ENCODE measurements around the gene FN3K. TPM values are rescaled to one million over a fixed set of nuclear protein-coding genes. Genes with fewer than 3 reads are reported as not detected.
A peak's percentile ranks its signal among the peaks of the same experiment; 100 is the strongest.

The FN3K gene
- total RNA-seq, 1 donor from 2014 or later: 79.1 TPM

- no peaks in the 10 kb centered on the region for H3K27me3 ChIP-seq (ENCODE audit: low read depth)
- H3K27ac ChIP-seq (replicated peaks): no peak overlapping the region
- H3K36me3 ChIP-seq: peaks cover 7% of the 10 kb centered on the region
- no peaks in the 10 kb centered on the region for H3K9me3 ChIP-seq (replicated peaks)
- peaks cover 16% of the 10 kb centered on the region for H3K4me1 ChIP-seq
- H3K4me3 ChIP-seq: no peak overlapping the region
- no peak for TF ChIP-seq CTCF (IDR thresholded peaks at IDR 0.05; ENCODE audit: borderline replicate concordance)
- intact Hi-C loops (cut with micrococcal nuclease): no loop called here
- DNase-seq: no peak
Measured at GRCh38 chr17:82790391-82790790, 55.0 kb downstream of the FN3K start.

DNA sequence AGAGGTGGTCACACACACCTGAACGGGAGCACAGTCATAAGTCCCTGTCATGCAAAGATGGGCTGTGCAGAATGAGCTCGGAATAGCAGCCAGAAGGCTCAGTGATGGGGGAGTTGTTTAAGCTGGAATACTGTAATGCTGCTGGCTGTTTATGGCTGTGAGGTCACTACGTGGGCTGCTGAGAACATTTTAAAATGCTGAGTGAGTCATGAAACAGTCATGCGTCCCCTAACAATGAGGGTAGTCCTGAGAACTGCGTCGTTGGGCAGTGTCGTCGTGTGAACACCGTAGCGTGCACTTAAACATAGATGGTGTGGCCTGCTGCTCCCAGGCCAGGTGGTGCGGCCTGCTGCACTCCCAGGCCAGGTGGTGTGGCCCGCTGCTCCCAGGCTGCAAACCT is 56.1 kb downstream of the FN3K start:
- no peak for DNase-seq
- H3K4me3 ChIP-seq: no peak overlapping the region
- no peaks in the 10 kb centered on the region for H3K27me3 ChIP-seq (ENCODE audit: low read depth)
- H3K27ac ChIP-seq (replicated peaks): no peak overlapping the region
- intact Hi-C loops (cut with micrococcal nuclease): no loop called here
- H3K36me3 ChIP-seq: peaks cover 7% of the 10 kb centered on the region
- H3K4me1 ChIP-seq: peaks cover 24% of the 10 kb centered on the region
- no peak for TF ChIP-seq CTCF (IDR thresholded peaks at IDR 0.05; ENCODE audit: borderline replicate concordance)
- no peaks in the 10 kb centered on the region for H3K9me3 ChIP-seq (replicated peaks)

- no peaks in the 10 kb centered on the region for H3K9me3 ChIP-seq (replicated peaks)
- H3K36me3 ChIP-seq: peaks cover 8% of the 10 kb centered on the region
- H3K27ac ChIP-seq (replicated peaks): peak overlapping the region; percentile 77
- no peak overlapping the region for H3K4me3 ChIP-seq
- peaks cover 24% of the 10 kb centered on the region for H3K4me1 ChIP-seq
- no peaks in the 10 kb centered on the region for H3K27me3 ChIP-seq (ENCODE audit: low read depth)
- no peak for DNase-seq
- intact Hi-C loops (cut with micrococcal nuclease): no loop called here
- no peak for TF ChIP-seq CTCF (IDR thresholded peaks at IDR 0.05; ENCODE audit: borderline replicate concordance)
Measured at GRCh38 chr17:82793974-82794630, 58.7 kb downstream of the FN3K start.

GRCh38 chr17:82794781-82795482 is 59.5 kb downstream of the FN3K start:
- Histone ChIP-seq H3K27me3 (ENCODE audit: low read depth) (no peaks in the 10 kb centered on the region), H3K4me1 (peaks cover 24% of the 10 kb centered on the region), H3K4me3 (no peak overlapping the region), H3K9me3 (replicated peaks) (no peaks in the 10 kb centered on the region), H3K27ac (replicated peaks) (peak overlapping the region; percentile 77), H3K36me3 (peaks cover 17% of the 10 kb centered on the region)
- intact Hi-C loops (cut with micrococcal nuclease): no loop called here
- DNase-seq: no peak
- no peak for TF ChIP-seq CTCF (IDR thresholded peaks at IDR 0.05; ENCODE audit: borderline replicate concordance)

DNA sequence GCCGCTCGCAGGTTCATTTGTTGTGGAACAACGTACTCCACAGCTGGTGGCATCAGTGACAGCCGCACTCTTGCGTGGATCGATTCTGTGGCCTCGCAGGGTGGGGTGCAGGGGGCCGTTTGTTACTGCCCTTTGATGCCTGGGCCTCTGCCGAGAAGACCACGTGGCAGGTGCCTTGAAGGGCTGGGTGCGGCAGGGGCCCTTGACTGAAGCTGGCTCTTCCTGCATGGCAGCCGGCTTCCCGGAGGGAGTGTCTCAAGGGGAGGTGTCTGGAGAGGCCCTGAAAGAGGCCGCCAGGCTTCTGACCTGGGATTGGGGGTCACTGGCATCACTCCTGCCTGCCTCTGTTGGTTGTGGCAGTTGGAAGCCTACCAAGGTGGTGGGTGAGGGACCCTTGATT is 60.2 kb downstream of the FN3K start:
- peak overlapping the region; percentile 77 for H3K27ac ChIP-seq (replicated peaks)
- DNase-seq: no peak
- no peak for TF ChIP-seq CTCF (IDR thresholded peaks at IDR 0.05; ENCODE audit: borderline replicate concordance)
- intact Hi-C loops (cut with micrococcal nuclease): no loop called here
- H3K9me3 ChIP-seq (replicated peaks): no peaks in the 10 kb centered on the region
- peaks cover 24% of the 10 kb centered on the region for H3K4me1 ChIP-seq
- H3K4me3 ChIP-seq: no peak overlapping the region
- H3K36me3 ChIP-seq: peaks cover 22% of the 10 kb centered on the region
- H3K27me3 ChIP-seq (ENCODE audit: low read depth): no peaks in the 10 kb centered on the region
